IMR-90 (cell line): ENCODE measurements around the gene UBE2G1. TPM values are rescaled to one million over a fixed set of nuclear protein-coding genes. Genes with fewer than 3 reads are reported as not detected.
A peak's percentile ranks its signal among the peaks of the same experiment; 100 is the strongest.

Experiments used
- ATAC-seq: fragments of 200-7000 bp; cut with Tn5 transposase; 2 replicates; pipeline ENCODE4 v1.9.1; 2020; ENCODE audit warnings: low read depth, mild to moderate bottlenecking, moderate library complexity
- BruUV-seq: library from RNA; stranded (reverse); fragments of 400-500 nt; replicated peaks from 2 replicates; lab custom pipeline; 2021; lab: Mats Ljungman, UMichigan
- CTCF ChIA-PET: fragments of 300-600 bp; formaldehyde crosslinking; extraction: SDS; loops from one replicate; lab custom pipeline; 2021; ENCODE audit warnings: antibody characterized with exemption; lab: Yijun Ruan, JAX
- POLR2A ChIA-PET: fragments of 300-600 bp; sonication (Branson Sonifier 250); formaldehyde crosslinking; loops from one replicate; lab custom pipeline; 2022; ENCODE audit warnings: antibody characterized with exemption; ENCODE audit not compliant: unreplicated experiment; lab: Charles Lee
- DNase-seq: peaks from one replicate; pipeline ENCODE4 v3.0.0; 2013
- H2AFZ ChIP-seq: replicated peaks from 2 replicates; pipeline ENCODE3; 2013; ENCODE audit warnings: low read length, mild to moderate bottlenecking; ENCODE audit not compliant: poor library complexity
- H2AK5ac ChIP-seq: 2 replicates; pipeline ENCODE4 v1.6.1; 2013; ENCODE audit warnings: low read depth, low read length, inconsistent platforms
- H2AK9ac ChIP-seq: replicated peaks from 2 replicates; pipeline ENCODE3; 2013; ENCODE audit warnings: mild to moderate bottlenecking, low read depth, low read length, moderate library complexity; ENCODE audit not compliant: poor library complexity
- H2BK120ac ChIP-seq: 2 replicates; pipeline ENCODE4 v1.6.1; 2013; ENCODE audit warnings: low read depth, low read length, inconsistent platforms
- H2BK15ac ChIP-seq: 3 replicates; pipeline ENCODE4 v1.6.1; 2013; ENCODE audit warnings: low read depth, low read length, inconsistent platforms
- H2BK20ac ChIP-seq: 2 replicates; pipeline ENCODE4 v1.6.1; 2013; ENCODE audit warnings: low read depth, mild to moderate bottlenecking, inconsistent platforms, low read length, moderate library complexity
- H2BK5ac ChIP-seq: 2 replicates; pipeline ENCODE4 v1.6.1; 2013; ENCODE audit warnings: mild to moderate bottlenecking, low read depth, low read length, inconsistent platforms; ENCODE audit not compliant: poor library complexity, severe bottlenecking
- H3K14ac ChIP-seq: replicated peaks from 2 replicates; pipeline ENCODE4 v1.6.1; 2013; ENCODE audit warnings: low read depth, low read length, inconsistent platforms
- H3K18ac ChIP-seq: 2 replicates; pipeline ENCODE4 v1.6.1; 2013; ENCODE audit warnings: low read depth, low read length, control low read depth
- H3K23ac ChIP-seq: 2 replicates; pipeline ENCODE4 v1.6.1; 2013; ENCODE audit warnings: low read depth, low read length, inconsistent platforms
- H3K27ac ChIP-seq: 2 replicates; pipeline ENCODE4 v1.5.1; 2013; ENCODE audit warnings: mild to moderate bottlenecking, control low read depth, low read length; ENCODE audit not compliant: insufficient read depth
- H3K27me3 ChIP-seq: 2 replicates; pipeline ENCODE4 v1.6.1; 2013; ENCODE audit warnings: low read length; ENCODE audit not compliant: control insufficient read depth, insufficient read depth
- H3K36me3 ChIP-seq: 2 replicates; pipeline ENCODE4 v1.6.1; 2013; ENCODE audit warnings: low read length, mixed read lengths; ENCODE audit not compliant: control insufficient read depth, insufficient read depth
- H3K4ac ChIP-seq: 2 replicates; pipeline ENCODE4 v1.6.1; 2013; ENCODE audit warnings: low read depth, low read length, inconsistent platforms
- H3K4me1 ChIP-seq: 2 replicates; pipeline ENCODE4 v1.6.1; 2013; ENCODE audit warnings: low read length, mixed read lengths; ENCODE audit not compliant: control insufficient read depth, insufficient read depth
- H3K4me2 ChIP-seq: 2 replicates; pipeline ENCODE4 v1.6.1; 2013; ENCODE audit warnings: low read depth, mild to moderate bottlenecking, control low read depth, low read length, moderate library complexity
- H3K4me3 ChIP-seq: 2 replicates; pipeline ENCODE4 v1.5.1; 2013; ENCODE audit warnings: low read depth, mild to moderate bottlenecking, control low read depth, low read length, moderate library complexity; ENCODE audit not compliant: insufficient read depth
- H3K56ac ChIP-seq: 2 replicates; pipeline ENCODE4 v1.6.1; 2013; ENCODE audit warnings: low read length, inconsistent platforms; ENCODE audit not compliant: insufficient read depth; ENCODE audit errors: extremely low read depth
- H3K79me1 ChIP-seq, 2 experiments: 2 replicates each; pipeline ENCODE4 v1.6.1; 2013; ENCODE audit warnings: low read length in 2 of 2, inconsistent platforms in 1 of 2, low read depth in 1 of 2
- H3K9ac ChIP-seq: 2 replicates; pipeline ENCODE4 v1.6.1; 2013; ENCODE audit warnings: low read depth, low read length, control low read depth
- H3K9me1 ChIP-seq: 2 replicates; pipeline ENCODE4 v1.6.1; 2013; ENCODE audit warnings: low read length, inconsistent platforms; ENCODE audit not compliant: insufficient read depth
- H3K9me3 ChIP-seq: 2 replicates; pipeline ENCODE4 v1.6.1; 2013; ENCODE audit warnings: low read length; ENCODE audit not compliant: control insufficient read depth, insufficient read depth
- H4K20me1 ChIP-seq: 2 replicates; pipeline ENCODE4 v1.6.1; 2013; ENCODE audit warnings: low read length, inconsistent platforms; ENCODE audit not compliant: insufficient read depth
- H4K5ac ChIP-seq: 2 replicates; pipeline ENCODE4 v1.6.1; 2013; ENCODE audit warnings: mild to moderate bottlenecking, low read depth, low read length, control low read depth
- H4K8ac ChIP-seq, 2 experiments: 2 replicates each; pipeline ENCODE4 v1.6.1; 2013; ENCODE audit warnings: low read depth in 2 of 2, low read length in 2 of 2, control low read depth in 1 of 2, inconsistent platforms in 1 of 2
- H4K91ac ChIP-seq: 2 replicates; pipeline ENCODE4 v1.6.1; 2013; ENCODE audit warnings: low read depth, low read length, inconsistent platforms; ENCODE audit not compliant: insufficient read depth
- CEBPB ChIP-seq: IDR thresholded peaks from 2 replicates; pipeline ENCODE4 v1.6.1; 2012; ENCODE audit warnings: low read depth, low read length, improper control_type of control experiment
- CHD1 ChIP-seq: IDR thresholded peaks from 2 replicates; pipeline ENCODE4 v1.6.1; 2012; ENCODE audit warnings: low read depth, low read length, improper control_type of control experiment
- FOS ChIP-seq: fragments of 150-350 bp; IDR thresholded peaks from 2 replicates; pipeline ENCODE4 v1.6.1; 2016; ENCODE audit warnings: low read depth, low read length
- MXI1 ChIP-seq: IDR thresholded peaks from 2 replicates; pipeline ENCODE4 v1.6.1; 2012; ENCODE audit warnings: low read depth, mild to moderate bottlenecking, low read length, moderate library complexity, borderline replicate concordance
- RAD21 ChIP-seq: IDR thresholded peaks from 2 replicates; pipeline ENCODE4 v1.6.1; 2012; ENCODE audit warnings: low read length, improper control_type of control experiment
- WGBS, 2 experiments: methylation state at CpG; one replicate each; pipeline versions ENCODE4 v1.1.5 to v1.1.7; 2013; ENCODE audit warnings: missing lambda C conversion rate in 2 of 2; ENCODE audit not compliant: insufficient read length in 1 of 2; ENCODE audit errors: extremely low coverage in 2 of 2; 5-methylcytosine and 5-hydroxymethylcytosine counted together
- dilution Hi-C: fragments of 300-500 bp; cut with HindIII; formaldehyde crosslinking; loops from one replicate; pipeline ENCODE4 v1.14.3; 2018; ENCODE audit warnings: low sequenced_read_pairs; ENCODE audit not compliant: unreplicated experiment
- in situ Hi-C: fragments of 300-500 bp; cut with MboI; formaldehyde crosslinking; loops from 3 replicates; pipeline ENCODE4 v1.14.3; 2019; ENCODE audit warnings: low sequenced_read_pairs, inconsistent platforms, mixed read lengths
- intact Hi-C: fragments of 100-400 bp; cut with micrococcal nuclease; formaldehyde crosslinking; loops from 2 replicates; pipeline ENCODE4 v1.10.0; 2022
- polyA plus RNA-seq, 3 experiments: library from polyadenylated mRNA; depleted of rRNA; stranded (reverse); fragments of >200 nt; gene quantifications; 2 replicates each; pipeline ENCODE4 v1.2.3, GENCODE V29; 2012; ENCODE audit warnings: low replicate concordance in 1 of 3
- total RNA-seq: library from RNA; depleted of rRNA; stranded (reverse); fragments of >200 nt; gene quantifications from 2 replicates; pipeline ENCODE4 v1.2.3, GENCODE V29; 2012

UBE2G1 gene
- total and polyA plus RNA-seq, 2 of the 4 experiments (the other 2 are of a cell fraction) = 26.3 to 26.6 TPM

GRCh38 chr17:4405038-4405669, 38.7 kb upstream of the UBE2G1 start:
- H3K36me3 ChIP-seq = no peaks in the 10 kb centered on the region
- no TSS peak for BruUV-seq
- H3K9ac ChIP-seq = no peak overlapping the region
- H2AK9ac ChIP-seq = peak overlapping the region; percentile 9
- H2AK5ac ChIP-seq = no peak overlapping the region
- no peak overlapping the region for H4K91ac ChIP-seq
- in situ Hi-C loops = no loop called here
- intact Hi-C loops = no loop called here
- peak overlapping the region; percentile 41 for H2AFZ ChIP-seq
- H3K4me2 ChIP-seq = no peak overlapping the region
- WGBS, 2 experiments = 67% methylated on average over 1 of the region's 7 CpGs; no CpG with 5 or more reads in 1 of the 2 experiments
- CTCF ChIA-PET = no interaction called here
- TF ChIP-seq RAD21 (no peak), FOS (no peak), MXI1 (no peak), CEBPB (no peak), CHD1 (no peak)
- no peak overlapping the region for H2BK5ac ChIP-seq
- H3K14ac ChIP-seq = no peak overlapping the region
- no peak overlapping the region for H2BK20ac ChIP-seq
- no peak overlapping the region for H3K18ac ChIP-seq
- no peaks in the 10 kb centered on the region for H4K20me1 ChIP-seq
- no peak overlapping the region for H2BK120ac ChIP-seq
- H3K27ac ChIP-seq = no peak overlapping the region
- H4K5ac ChIP-seq = no peak overlapping the region
- H2BK15ac ChIP-seq = no peak overlapping the region
- H4K8ac ChIP-seq = no peak overlapping the region
- H3K56ac ChIP-seq = no peak overlapping the region
- dilution Hi-C loops = no loop called here
- POLR2A ChIA-PET = no interaction called here
- no peaks in the 10 kb centered on the region for H3K27me3 ChIP-seq
- DNase-seq = no peak
- 0 out of 2 replicates have a peak, but pooled peaks cover 4% of the 10 kb centered on the region for H3K9me1 ChIP-seq
- no peak overlapping the region for H3K23ac ChIP-seq
- no peaks in the 10 kb centered on the region for H3K79me1 ChIP-seq
- no peak overlapping the region for H3K4ac ChIP-seq
- H3K4me3 ChIP-seq = no peak overlapping the region
- H3K9me3 ChIP-seq = no peaks in the 10 kb centered on the region
- H3K4me1 ChIP-seq = no peaks in the 10 kb centered on the region
- no peak for ATAC-seq
